HG03064 (cell line): ENCODE data around the gene DTNB.

Experiments used
- ATAC-seq: cut with Tn5 transposase; IDR thresholded peaks from one replicate; pipeline ENCODE4 v1.9.1; 2021; ENCODE audit warnings: low read depth; ENCODE audit not compliant: unreplicated experiment

Gene DTNB

GRCh38 chr2:25479761-25480160, 193.6 kb downstream of the DTNB start:
- no peak for ATAC-seq

- no peak for ATAC-seq
Measured at GRCh38 chr2:25478736-25479135, 194.6 kb downstream of the DTNB start.

DNA sequence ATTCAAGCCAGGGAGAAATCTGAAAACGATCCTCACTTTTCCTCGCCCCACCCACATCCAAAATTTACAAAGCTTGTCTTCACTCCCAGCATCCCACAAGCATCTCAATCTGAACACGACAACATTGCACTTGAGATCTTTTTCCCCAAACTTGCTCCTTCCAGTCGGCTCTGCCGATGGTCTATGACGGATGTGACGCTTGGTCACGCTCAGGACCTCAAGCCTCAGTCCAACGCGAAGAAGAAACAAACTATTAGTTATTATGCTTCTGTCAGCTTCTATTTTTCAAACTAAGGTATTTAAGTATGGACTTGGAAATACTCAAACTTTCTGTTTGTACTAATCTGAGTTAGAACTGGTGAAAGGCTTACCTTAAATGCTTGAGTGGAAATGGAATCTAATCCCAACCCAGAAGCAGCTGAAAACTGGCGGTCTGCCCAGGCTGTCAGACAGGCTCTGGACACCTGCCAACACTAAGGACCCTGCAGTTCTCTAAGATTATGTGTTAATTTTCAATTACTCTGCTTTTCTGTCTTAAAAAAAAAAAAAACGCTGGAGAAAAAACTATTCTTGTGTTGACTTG, 199.5 kb downstream of the DTNB start:
- ATAC-seq, result no peak

GRCh38 chr2:25473131-25473530, 200.2 kb downstream of the DTNB start:
- no peak for ATAC-seq

- ATAC-seq, result no peak
Measured at GRCh38 chr2:25470806-25471205, 202.6 kb downstream of the DTNB start.

DNA sequence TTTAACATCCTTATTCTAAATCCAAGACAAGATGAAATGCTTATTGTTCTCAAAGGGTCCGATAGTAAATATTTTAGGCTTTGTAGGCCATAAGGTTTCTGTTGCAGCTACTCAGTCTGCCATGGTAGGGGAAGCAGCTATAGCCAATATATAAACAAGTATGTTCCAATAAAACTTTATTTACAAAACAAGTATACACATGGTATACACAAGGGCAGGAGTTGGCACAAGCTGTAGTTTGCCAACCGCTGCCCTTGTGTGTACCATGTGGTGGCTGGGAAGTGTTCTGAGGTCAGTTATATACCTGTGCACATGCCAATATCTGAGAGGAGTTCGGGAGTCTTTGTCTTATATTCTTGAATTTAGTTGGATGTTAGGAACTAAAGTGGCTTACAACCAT, 205.6 kb downstream of the DTNB start:
- ATAC-seq, result no peak

DNA sequence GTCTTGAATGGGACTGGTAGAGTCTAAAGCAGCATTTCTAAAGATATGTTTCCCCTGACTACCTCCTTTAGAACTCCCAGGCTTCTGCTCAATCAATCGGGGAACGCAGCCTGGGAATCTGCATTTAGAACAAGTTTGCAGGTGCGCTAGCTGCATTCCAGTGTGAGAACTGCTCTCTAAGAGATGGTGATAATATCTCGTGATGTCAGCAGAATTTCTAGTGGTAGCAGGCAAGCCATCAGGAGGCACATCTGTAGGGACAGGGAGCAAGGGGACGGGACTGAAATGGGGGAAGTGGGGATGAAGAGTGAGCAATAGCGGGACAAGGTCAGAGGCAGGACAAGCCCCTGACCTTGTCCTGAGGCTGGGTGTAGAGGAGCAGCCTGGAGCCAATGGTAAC, 211.4 kb downstream of the DTNB start:
- ATAC-seq, result no peak

DNA sequence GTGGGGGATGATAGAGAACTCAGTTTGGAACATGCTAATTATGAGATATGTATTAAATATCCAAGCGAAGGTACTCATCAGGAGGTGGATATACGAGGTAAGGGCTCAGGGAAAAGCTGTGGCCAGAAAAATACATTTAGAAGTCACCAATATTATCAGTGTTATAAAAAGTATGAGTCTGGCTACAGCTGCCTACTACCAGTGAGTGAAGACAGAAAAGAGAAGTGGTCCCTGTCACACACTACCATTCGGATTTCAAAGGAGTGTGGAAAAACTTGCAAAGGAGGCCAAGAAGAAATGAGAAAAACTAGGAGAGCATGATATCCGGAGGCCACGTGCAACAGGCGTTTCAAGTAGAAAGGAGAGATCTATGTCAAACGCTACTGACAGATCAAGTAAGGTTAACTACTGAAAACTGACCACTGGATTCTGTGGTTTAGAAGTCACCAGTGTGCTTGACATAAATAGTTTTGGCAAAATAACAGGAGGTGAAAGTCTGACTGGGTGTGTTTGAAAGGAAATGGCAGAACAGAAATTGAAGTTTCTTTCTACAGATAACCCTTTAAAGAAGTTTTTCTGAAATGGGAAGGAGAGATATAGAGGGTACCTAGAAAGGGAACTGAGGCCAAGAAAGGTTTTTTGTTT, 213.0 kb downstream of the DTNB start:
- no peak for ATAC-seq

GRCh38 chr2:25454824-25455611, 218.4 kb downstream of the DTNB start:
- ATAC-seq, result no peak

GRCh38 chr2:25453199-25453905, 220.0 kb downstream of the DTNB start:
- no peak for ATAC-seq

DNA sequence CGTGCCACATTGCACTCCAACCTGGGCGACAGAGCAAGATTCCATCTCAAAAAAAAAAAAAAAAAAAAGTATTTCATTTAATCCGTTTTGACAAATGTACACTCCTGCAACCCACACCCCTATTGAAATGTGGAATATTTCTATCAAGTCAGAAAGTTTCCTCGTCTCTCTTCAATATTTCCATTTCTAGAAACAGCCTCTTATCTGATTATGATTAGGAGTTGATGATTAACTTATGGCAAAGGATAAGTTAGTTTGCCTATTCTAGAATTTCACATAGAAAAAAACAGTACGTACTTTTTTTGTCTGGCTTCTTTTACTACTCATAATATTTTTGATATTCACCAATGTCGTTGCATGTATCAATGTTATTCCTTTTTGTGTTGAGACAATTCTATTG, 224.6 kb downstream of the DTNB start:
- ATAC-seq, result no peak

DNA sequence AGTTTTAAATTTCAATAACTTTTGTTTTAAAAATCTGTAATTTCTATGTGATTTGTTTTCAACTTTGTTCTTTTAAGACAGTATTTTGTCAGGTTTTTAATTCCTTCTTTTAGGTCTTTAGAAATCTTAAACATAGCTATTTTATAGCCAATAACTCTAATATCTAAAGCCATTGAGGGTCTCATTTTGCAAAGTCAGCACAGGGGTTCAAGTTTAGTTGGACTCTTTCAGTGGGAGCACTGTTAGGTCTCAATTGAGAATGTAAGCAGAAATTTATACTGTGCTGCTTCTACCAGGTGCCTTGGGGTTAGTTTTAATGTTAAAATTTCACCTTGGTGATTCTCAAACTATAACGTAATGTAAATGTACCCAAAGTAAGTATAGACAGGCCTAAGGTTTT, 226.4 kb downstream of the DTNB start:
- no peak for ATAC-seq

DNA sequence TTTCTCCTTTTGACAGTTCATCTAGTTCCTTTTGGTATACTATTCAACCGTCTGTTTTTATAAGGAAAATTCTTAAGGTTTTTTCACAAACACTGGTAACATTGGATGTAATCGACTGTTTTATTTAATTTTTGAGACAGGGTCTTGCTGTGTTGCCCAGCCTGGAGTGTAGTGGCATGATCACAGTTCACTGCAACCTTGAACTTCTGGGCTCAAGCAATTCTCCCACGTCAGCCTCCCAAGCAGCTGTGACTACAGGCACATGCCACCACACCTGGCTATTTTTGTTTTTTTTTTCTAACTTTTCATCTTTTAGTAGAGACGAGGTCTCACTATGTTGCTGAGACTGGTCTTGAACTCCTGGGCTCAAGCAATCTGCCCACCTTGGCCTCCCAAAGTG, 227.3 kb downstream of the DTNB start:
- no peak for ATAC-seq

DNA sequence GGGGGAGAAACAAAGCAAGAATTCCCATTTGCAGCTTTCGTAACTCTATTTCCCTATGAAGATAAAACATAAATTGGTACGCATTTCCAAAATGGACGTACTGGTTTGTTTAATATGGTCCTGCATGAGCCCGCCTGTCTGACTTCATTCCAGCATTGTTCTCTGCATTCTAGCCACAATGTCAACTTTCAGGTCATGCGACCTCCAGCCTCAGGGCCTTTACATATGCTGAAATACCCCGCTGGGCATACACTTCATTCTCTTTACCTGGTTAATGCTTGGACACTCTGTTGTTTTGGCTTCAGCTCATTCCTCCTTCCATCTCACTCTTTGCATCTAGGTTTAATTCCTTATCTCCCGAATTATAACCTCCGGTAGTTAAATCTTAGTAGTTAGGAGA, 227.9 kb downstream of the DTNB start:
- no peak for ATAC-seq

DNA sequence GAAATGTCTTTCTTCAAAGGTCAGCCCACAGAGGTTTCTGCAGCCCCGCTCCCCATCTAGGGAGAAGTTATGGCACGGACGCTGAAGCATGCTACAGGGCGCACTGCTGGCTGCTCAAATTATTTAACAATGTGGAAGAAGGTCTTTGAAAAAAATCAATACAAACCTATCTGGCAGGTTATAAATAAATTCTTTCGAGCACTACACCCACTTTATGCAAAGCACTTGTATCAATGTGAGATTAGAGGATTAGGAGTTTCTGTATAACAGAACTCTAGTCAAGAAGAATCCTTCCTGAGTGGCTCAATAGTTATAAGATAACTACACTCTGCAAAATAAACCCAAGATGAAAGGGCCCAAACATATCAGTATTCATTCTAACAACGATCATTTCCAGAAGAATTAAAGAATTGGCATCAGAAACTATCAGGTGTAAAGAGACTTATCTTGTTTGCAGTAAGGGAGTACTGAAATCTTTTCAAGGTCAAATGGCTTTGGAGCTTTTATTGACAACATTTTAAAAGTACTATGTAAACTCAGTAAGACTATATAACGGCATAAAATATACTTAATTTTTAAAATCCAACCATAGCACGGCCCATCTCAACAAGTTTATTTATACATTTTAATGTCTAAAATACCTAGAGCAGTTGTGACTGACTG, 228.6 kb downstream of the DTNB start:
- no peak for ATAC-seq

DNA sequence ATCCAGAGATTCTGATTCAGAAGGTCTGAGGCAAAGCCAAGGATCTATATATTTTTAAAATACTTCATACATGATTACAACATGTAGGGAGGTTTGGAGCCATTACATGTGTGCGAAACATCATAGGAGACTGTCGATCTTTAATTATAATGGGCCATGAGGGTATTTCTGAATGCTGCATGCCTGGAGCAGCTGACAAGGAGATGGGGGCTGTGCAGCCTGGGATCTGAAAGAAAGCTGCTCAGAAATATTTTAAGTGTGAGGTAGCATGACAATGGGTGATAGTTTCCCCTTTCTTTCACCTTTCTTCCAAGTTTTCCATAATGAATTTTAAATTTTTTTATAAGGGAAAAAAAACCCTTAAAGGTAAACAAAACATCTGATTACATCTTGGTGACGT, 229.6 kb downstream of the DTNB start:
- no peak for ATAC-seq

GRCh38 chr2:25441353-25441752, 232.0 kb downstream of the DTNB start:
- no peak for ATAC-seq

GRCh38 chr2:25438793-25439192, 234.6 kb downstream of the DTNB start:
- no peak for ATAC-seq

DNA sequence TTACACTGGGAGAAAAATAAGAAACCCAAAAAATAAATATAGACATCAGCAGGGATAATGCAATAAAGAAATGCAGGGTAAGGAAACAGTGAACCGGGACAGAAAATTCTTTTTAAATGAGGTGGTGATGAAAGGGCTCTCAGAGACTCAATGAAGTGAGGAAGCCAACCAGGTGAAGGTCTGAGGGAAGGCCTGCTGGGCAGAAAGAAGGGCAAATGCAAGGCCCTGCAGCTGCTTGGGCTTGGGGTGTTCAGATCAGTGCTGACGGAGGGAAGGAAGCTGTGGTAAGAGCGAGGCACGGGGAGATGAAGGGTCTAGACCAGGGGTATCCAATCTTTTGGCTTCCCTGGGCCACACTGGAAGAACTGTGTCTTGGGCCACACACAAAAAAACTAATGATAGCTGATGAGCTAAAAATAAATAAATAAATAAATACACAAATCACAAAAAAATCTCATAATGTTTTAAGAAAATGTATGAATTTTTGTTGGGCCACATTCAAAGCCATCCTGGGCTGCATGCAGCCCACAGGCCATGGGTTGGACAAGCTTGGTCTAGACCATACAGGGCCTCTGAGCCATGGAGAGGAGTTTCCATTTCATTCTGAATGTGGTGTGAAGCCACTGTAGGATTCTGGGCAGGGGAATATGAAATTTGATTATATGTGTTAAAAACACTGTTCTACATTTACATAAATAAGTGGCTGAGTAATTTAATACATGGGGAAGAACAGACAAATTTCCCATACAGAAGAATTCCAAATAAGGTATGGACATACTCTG, 235.3 kb downstream of the DTNB start:
- no peak for ATAC-seq

DNA sequence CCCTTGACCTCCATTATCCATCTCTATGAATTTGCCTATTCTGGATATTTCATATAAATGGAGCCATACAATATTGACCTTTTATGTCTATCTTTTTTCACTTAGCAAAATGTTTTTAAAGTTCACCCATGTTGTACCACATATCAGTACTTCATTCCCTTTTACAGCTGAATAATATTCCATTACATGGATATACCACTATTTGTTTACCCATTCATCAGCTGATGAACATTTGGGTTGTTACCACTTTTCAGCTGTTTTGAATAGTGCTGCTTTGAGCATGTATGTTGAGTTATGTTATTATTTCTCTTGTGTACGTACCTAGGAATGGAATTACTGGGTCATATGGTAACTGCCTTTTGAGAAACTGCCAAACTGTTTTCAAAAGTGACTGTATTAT, 238.0 kb downstream of the DTNB start:
- ATAC-seq, result no peak
